H1 (cell line): Measurements from ENCODE around the gene ZC3H18. TPM values are rescaled to one million over a fixed set of nuclear protein-coding genes. Genes with fewer than 3 reads are reported as not detected.

Experiments used
- CTCF ChIA-PET: fragments of 300-600 bp; sonication (Branson Sonifier 250); formaldehyde crosslinking; loops from one replicate; lab custom pipeline; 2021; ENCODE audit not compliant: partially characterized antibody; lab: Charles Lee
- POLR2A ChIA-PET: fragments of 300-600 bp; sonication (Branson Sonifier 250); formaldehyde crosslinking; loops from one replicate; lab custom pipeline; 2021; ENCODE audit warnings: inconsistent platforms; ENCODE audit not compliant: partially characterized antibody; lab: Charles Lee
- DNase-seq, 2 experiments: peaks; one replicate each; pipeline versions ENCODE4 v3.0.0 to v3.0.0-alpha.2; 2010 to 2022; ENCODE audit warnings: low spot score in 2 of 2, low read depth in 1 of 2, mixed read lengths in 1 of 2
- FAIRE-seq: peaks from 2 replicates; lab custom pipeline; 2011; peaks lifted over from hg19 to GRCh38; lab: Jason Lieb, UNC
- H2AFZ ChIP-seq: 2 replicates; pipeline ENCODE4 v1.8.1; 2012; ENCODE audit warnings: low read length, inconsistent platforms
- H2AK5ac ChIP-seq: 2 replicates; pipeline ENCODE4 v1.6.1; 2013; ENCODE audit warnings: low read depth, low read length
- H2BK120ac ChIP-seq: replicated peaks from 2 replicates; pipeline ENCODE3; 2013; ENCODE audit warnings: low read depth, low read length, inconsistent platforms
- H2BK12ac ChIP-seq: 2 replicates; pipeline ENCODE4 v1.6.1; 2013; ENCODE audit warnings: low read depth, low read length
- H2BK15ac ChIP-seq: 2 replicates; pipeline ENCODE4 v1.6.1; 2013; ENCODE audit warnings: low read length
- H2BK20ac ChIP-seq: 2 replicates; pipeline ENCODE4 v1.6.1; 2013; ENCODE audit warnings: low read length
- H2BK5ac ChIP-seq: 2 replicates; pipeline ENCODE4 v1.6.1; 2013; ENCODE audit warnings: low read depth, low read length
- H3K14ac ChIP-seq: 2 replicates; pipeline ENCODE4 v1.6.1; 2013; ENCODE audit warnings: inconsistent platforms; ENCODE audit not compliant: insufficient read length
- H3K18ac ChIP-seq: 2 replicates; pipeline ENCODE4 v1.6.1; 2013; ENCODE audit warnings: low read length; ENCODE audit errors: extremely low read depth
- H3K23ac ChIP-seq: 2 replicates; pipeline ENCODE4 v1.6.1; 2013; ENCODE audit warnings: inconsistent platforms; ENCODE audit not compliant: insufficient read length
- H3K23me2 ChIP-seq: 2 replicates; pipeline ENCODE4 v1.6.1; 2013; ENCODE audit warnings: low read depth, low read length
- H3K27ac ChIP-seq: 2 replicates; pipeline ENCODE4 v1.6.1; 2011; ENCODE audit warnings: low read depth, low read length, inconsistent platforms
- H3K27me3 ChIP-seq, 4 experiments: replicated peaks in 1 of 4; 1 replicate in 1 of 4; 2 replicates in 3 of 4; pipeline versions ENCODE4 v1.6.1 to v1.8.1; 2011 to 2013; ENCODE audit warnings: low read length in 3 of 4, mild to moderate bottlenecking in 3 of 4, inconsistent platforms in 2 of 4, mixed read lengths in 2 of 4, moderate library complexity in 1 of 4; ENCODE audit not compliant: control insufficient read depth in 3 of 4, insufficient read depth in 3 of 4; ENCODE audit errors: extremely low read depth in 1 of 4
- H3K36me3 ChIP-seq, 4 experiments: 2 replicates each; pipeline versions ENCODE4 v1.6.1 to v1.8.1; 2011 to 2013; ENCODE audit warnings: mild to moderate bottlenecking in 4 of 4, low read length in 3 of 4, moderate library complexity in 2 of 4, control low read depth in 1 of 4, inconsistent platforms in 1 of 4; ENCODE audit not compliant: insufficient read depth in 4 of 4, control insufficient read depth in 2 of 4
- H3K4ac ChIP-seq: replicated peaks from 2 replicates; pipeline ENCODE3; 2013; ENCODE audit warnings: low read length, low read depth, mixed read lengths, inconsistent platforms; ENCODE audit not compliant: insufficient read length
- H3K4me1 ChIP-seq, 4 experiments: replicated peaks in 1 of 4; 1 replicate in 1 of 4; 2 replicates in 3 of 4; pipeline versions ENCODE4 v1.6.1 to v1.8.1; 2011 to 2013; ENCODE audit warnings: low read length in 3 of 4, inconsistent platforms in 2 of 4, mixed read lengths in 1 of 4; ENCODE audit not compliant: insufficient read depth in 4 of 4, control insufficient read depth in 3 of 4
- H3K4me2 ChIP-seq, 2 experiments: 2 replicates each; pipeline versions ENCODE4 v1.6.1 to v1.8.1; 2011 to 2013; ENCODE audit warnings: low read depth in 2 of 2, low read length in 2 of 2, control low read depth in 1 of 2, inconsistent platforms in 1 of 2, mild to moderate bottlenecking in 1 of 2; ENCODE audit not compliant: insufficient read depth in 1 of 2
- H3K4me3 ChIP-seq, 4 experiments: fragments of 200-600, 300-600 bp in 1 of 4; sonication (generic), shearing (Covaris generic), sonication (Bioruptor Twin) in 1 of 4; 2 replicates each; pipeline versions ENCODE4 v1.5.1 to v1.8.1; 2011 to 2016; ENCODE audit warnings: low read length in 4 of 4, low read depth in 3 of 4, control low read depth in 2 of 4, inconsistent platforms in 2 of 4, mild to moderate bottlenecking in 2 of 4, mixed read lengths in 1 of 4, moderate library complexity in 1 of 4; ENCODE audit not compliant: insufficient read depth in 2 of 4; ENCODE audit errors: extremely low read depth in 1 of 4
- H3K56ac ChIP-seq: replicated peaks from 2 replicates; pipeline ENCODE3; 2013; ENCODE audit warnings: low read depth, mild to moderate bottlenecking, mixed read lengths, low read length, inconsistent platforms; ENCODE audit not compliant: insufficient read length
- H3K79me1 ChIP-seq: 2 replicates; pipeline ENCODE4 v1.6.1; 2013; ENCODE audit warnings: low read depth, low read length, control low read depth
- H3K79me2 ChIP-seq, 2 experiments: 2 replicates each; pipeline versions ENCODE4 v1.6.1 to v1.8.1; 2012 to 2013; ENCODE audit warnings: low read length in 2 of 2, mild to moderate bottlenecking in 2 of 2, inconsistent platforms in 1 of 2; ENCODE audit not compliant: insufficient read depth in 2 of 2, control insufficient read depth in 1 of 2
- H3K9ac ChIP-seq, 4 experiments: replicated peaks in 1 of 4; 1 replicate in 1 of 4; 2 replicates in 3 of 4; pipeline versions ENCODE4 v1.6.1 to v1.8.1; 2011 to 2013; ENCODE audit warnings: low read depth in 3 of 4, low read length in 3 of 4, control low read depth in 2 of 4, mild to moderate bottlenecking in 2 of 4, moderate library complexity in 2 of 4, inconsistent platforms in 1 of 4; ENCODE audit errors: extremely low read depth in 1 of 4
- H3K9me3 ChIP-seq, 2 experiments: 2 replicates each; pipeline versions ENCODE4 v1.6.1 to v1.8.1; 2012 to 2013; ENCODE audit warnings: mild to moderate bottlenecking in 2 of 2, moderate library complexity in 2 of 2, control low read depth in 1 of 2, inconsistent platforms in 1 of 2, low read depth in 1 of 2, low read length in 1 of 2, mixed read lengths in 1 of 2; ENCODE audit not compliant: insufficient read depth in 2 of 2
- H4K20me1 ChIP-seq, 2 experiments: replicated peaks in 1 of 2; 2 replicates each; pipeline versions ENCODE3 to v1.8.1; 2011 to 2013; ENCODE audit warnings: inconsistent platforms in 2 of 2, low read length in 2 of 2, mild to moderate bottlenecking in 1 of 2; ENCODE audit not compliant: insufficient read depth in 2 of 2, control insufficient read depth in 1 of 2
- H4K5ac ChIP-seq: 2 replicates; pipeline ENCODE4 v1.6.1; 2013; ENCODE audit warnings: low read length, low read depth, mixed read lengths, inconsistent platforms; ENCODE audit not compliant: insufficient read length
- H4K8ac ChIP-seq: 2 replicates; pipeline ENCODE4 v1.8.0; 2013; ENCODE audit warnings: mild to moderate bottlenecking, moderate library complexity, low read length, inconsistent platforms; ENCODE audit not compliant: insufficient read depth; ENCODE audit errors: extremely low read depth
- H4K91ac ChIP-seq: replicated peaks from 2 replicates; pipeline ENCODE3; 2013; ENCODE audit warnings: low read length, mixed read lengths, inconsistent platforms; ENCODE audit not compliant: insufficient read length
- CBX5 ChIP-seq: fragments of 300-800, 300-1000 bp; sonication (generic); IDR thresholded peaks from 2 replicates; pipeline ENCODE4 v1.7.1; 2016; ENCODE audit warnings: antibody characterized with exemption, low read length, low read depth
- CBX8 ChIP-seq: fragments of 300-800, 300-1000 bp; sonication (generic); IDR thresholded peaks from 2 replicates; pipeline ENCODE4 v1.7.1; 2016; ENCODE audit warnings: low read depth, low read length, borderline replicate concordance
- MAX ChIP-seq: IDR thresholded peaks from 2 replicates; pipeline ENCODE4 v1.6.1; 2012; ENCODE audit warnings: inconsistent platforms
- RFX5 ChIP-seq: IDR thresholded peaks from 2 replicates; pipeline ENCODE4 v1.6.1; 2011; ENCODE audit warnings: low read depth, low read length, improper control_type of control experiment, borderline replicate concordance
- SP2 ChIP-seq: IDR thresholded peaks from 2 replicates; pipeline ENCODE4 v1.6.1; 2012; ENCODE audit warnings: mild to moderate bottlenecking, low read length, inconsistent platforms
- TAF1 ChIP-seq: IDR thresholded peaks from 2 replicates; pipeline ENCODE4 v1.6.1; 2011; ENCODE audit warnings: mild to moderate bottlenecking, low read depth, low read length
- YY1 ChIP-seq: IDR thresholded peaks from 2 replicates; pipeline ENCODE4 v1.6.1; 2011; ENCODE audit warnings: low read depth, mild to moderate bottlenecking, low read length
- WGBS, 2 experiments: shearing (Covaris generic) in 1 of 2; methylation state at CpG; one replicate each; pipeline versions ENCODE4 v1.1.6 to v1.1.7; 2013 to 2015; ENCODE audit warnings: low lambda C conversion rate in 2 of 2, mixed read lengths in 2 of 2, inconsistent platforms in 1 of 2, low coverage in 1 of 2, missing lambda C conversion rate in 1 of 2; ENCODE audit not compliant: insufficient replicate concordance in 2 of 2, insufficient coverage in 1 of 2, insufficient read length in 1 of 2; ENCODE audit errors: extremely low coverage in 1 of 2, missing lambda C conversion rate in 1 of 2; 5-methylcytosine and 5-hydroxymethylcytosine counted together
- polyA plus RNA-seq, 7 experiments: library from polyadenylated mRNA; depleted of rRNA in 3 of 7; stranded (reverse) in 5 of 7; unstranded in 2 of 7; fragments of >200 nt in 5 of 7; fragments of 200-250 nt in 2 of 7; gene quantifications; 1 replicate in 5 of 7; 2 replicates in 1 of 7; 4 replicates in 1 of 7; pipeline versions ENCODE4 v1.2.1 to v1.2.3, GENCODE V29; 2011 to 2013; ENCODE audit warnings: missing spikeins in 2 of 7, mixed read lengths in 2 of 7
- total RNA-seq: library from RNA; stranded (reverse); fragmentation: NEBNext Ultra II Directional; extraction: Animal tissue kit (Norgen Biotek cat#: 25700); gene quantifications from 2 replicates; pipeline ENCODE4 v1.2.1, GENCODE V29; 2021
- TF ChIP-seq, protein P1 (sequence below), 3 experiments: IDR thresholded peaks; 1 replicate in 2 of 3; 2 replicates in 1 of 3; pipeline versions ENCODE4 v1.5.1 to v1.6.1; 2011; ENCODE audit warnings: low read length in 3 of 3, mild to moderate bottlenecking in 3 of 3, inconsistent platforms in 2 of 3, low read depth in 1 of 3, moderate library complexity in 1 of 3; ENCODE audit not compliant: insufficient read depth in 1 of 3; ENCODE audit errors: control extremely low read depth in 1 of 3

Gene ZC3H18
- total and polyA plus RNA-seq, 2 of the 8 experiments (the other 6 are each of a cell fraction or from before 2014, with no cell fraction given) = 12.1 to 73.2 TPM

- Histone ChIP-seq H3K9ac (no peak overlapping the region), H3K4me1 (peaks cover 0 to 11% (median 7%) of the 10 kb centered on the region in 4 experiments; a peak in 5 of 7 replicates), H2AFZ (no peak overlapping the region), H2BK15ac (no peak overlapping the region), H3K79me1 (peaks cover 8% of the 10 kb centered on the region), H4K91ac (no peak overlapping the region), H3K23ac (no peak overlapping the region), H2BK120ac (no peak overlapping the region), H3K4me3 (no peak overlapping the region), H4K5ac (no peak overlapping the region), H4K8ac (peak overlapping the region; percentile 77), H2AK5ac (no peak overlapping the region), H3K14ac (no peak overlapping the region), H3K36me3 (peaks cover 0 to 5% (median 2%) of the 10 kb centered on the region in 4 experiments; a peak in 2 of 8 replicates), H2BK20ac (no peak overlapping the region), H2BK5ac (no peak overlapping the region), H4K20me1 (peaks cover 2 to 13% of the 10 kb centered on the region in 2 experiments), H2BK12ac (no peak overlapping the region), H3K27ac (no peak overlapping the region; the same call in 1 of the 2 replicates), H3K18ac (no peak overlapping the region), H3K27me3 (no peaks in the 10 kb centered on the region), H3K9me3 (no peaks in the 10 kb centered on the region), H3K4me2 (no peak overlapping the region), H3K23me2 (peaks cover 10% of the 10 kb centered on the region; the same call in 1 of the 2 replicates), H3K79me2 (no peaks in the 10 kb centered on the region; a peak in 1 of 4 replicates), H3K4ac (no peak overlapping the region), H3K56ac (no peak overlapping the region)
- ChIA-PET CTCF (interaction anchor here (0.7 kb wide), 1 partner anchor 25 kb away, joined by 3 read pairs; no protein-coding TSS in a partner anchor), POLR2A (interaction anchor here (0.7 to 4.9 kb wide), 4 partner anchors 8 to 37 kb away, joined by 3 to 35 read pairs (median 6); partner anchors contain the start of genes IL17C and MVD)
- DNase-seq (no peak), FAIRE-seq (no peak)
- WGBS, 2 experiments = 92% methylated on average over 20 of the region's 22 CpGs; no CpG with 5 or more reads in 1 of the 2 experiments
- TF ChIP-seq CBX5 (no peak), YY1 (no peak), SP2 (no peak), RFX5 (no peak), CBX8 (no peak), MAX (no peak), TAF1 (no peak)
- TF ChIP-seq, protein P1, sequence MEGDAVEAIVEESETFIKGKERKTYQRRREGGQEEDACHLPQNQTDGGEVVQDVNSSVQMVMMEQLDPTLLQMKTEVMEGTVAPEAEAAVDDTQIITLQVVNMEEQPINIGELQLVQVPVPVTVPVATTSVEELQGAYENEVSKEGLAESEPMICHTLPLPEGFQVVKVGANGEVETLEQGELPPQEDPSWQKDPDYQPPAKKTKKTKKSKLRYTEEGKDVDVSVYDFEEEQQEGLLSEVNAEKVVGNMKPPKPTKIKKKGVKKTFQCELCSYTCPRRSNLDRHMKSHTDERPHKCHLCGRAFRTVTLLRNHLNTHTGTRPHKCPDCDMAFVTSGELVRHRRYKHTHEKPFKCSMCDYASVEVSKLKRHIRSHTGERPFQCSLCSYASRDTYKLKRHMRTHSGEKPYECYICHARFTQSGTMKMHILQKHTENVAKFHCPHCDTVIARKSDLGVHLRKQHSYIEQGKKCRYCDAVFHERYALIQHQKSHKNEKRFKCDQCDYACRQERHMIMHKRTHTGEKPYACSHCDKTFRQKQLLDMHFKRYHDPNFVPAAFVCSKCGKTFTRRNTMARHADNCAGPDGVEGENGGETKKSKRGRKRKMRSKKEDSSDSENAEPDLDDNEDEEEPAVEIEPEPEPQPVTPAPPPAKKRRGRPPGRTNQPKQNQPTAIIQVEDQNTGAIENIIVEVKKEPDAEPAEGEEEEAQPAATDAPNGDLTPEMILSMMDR (IDR thresholded peaks at IDR 0.05; ENCODE audit: control extremely low read depth in 1 of 3, insufficient read depth in 1 of 3, low read depth in 1 of 3, low read length in 3 of 3) = no peak
These were observed 77.2 kb downstream of the ZC3H18 start for GRCh38 chr16:88647178-88648070.
